ENCODE data around the gene ARAP3.

DNA sequence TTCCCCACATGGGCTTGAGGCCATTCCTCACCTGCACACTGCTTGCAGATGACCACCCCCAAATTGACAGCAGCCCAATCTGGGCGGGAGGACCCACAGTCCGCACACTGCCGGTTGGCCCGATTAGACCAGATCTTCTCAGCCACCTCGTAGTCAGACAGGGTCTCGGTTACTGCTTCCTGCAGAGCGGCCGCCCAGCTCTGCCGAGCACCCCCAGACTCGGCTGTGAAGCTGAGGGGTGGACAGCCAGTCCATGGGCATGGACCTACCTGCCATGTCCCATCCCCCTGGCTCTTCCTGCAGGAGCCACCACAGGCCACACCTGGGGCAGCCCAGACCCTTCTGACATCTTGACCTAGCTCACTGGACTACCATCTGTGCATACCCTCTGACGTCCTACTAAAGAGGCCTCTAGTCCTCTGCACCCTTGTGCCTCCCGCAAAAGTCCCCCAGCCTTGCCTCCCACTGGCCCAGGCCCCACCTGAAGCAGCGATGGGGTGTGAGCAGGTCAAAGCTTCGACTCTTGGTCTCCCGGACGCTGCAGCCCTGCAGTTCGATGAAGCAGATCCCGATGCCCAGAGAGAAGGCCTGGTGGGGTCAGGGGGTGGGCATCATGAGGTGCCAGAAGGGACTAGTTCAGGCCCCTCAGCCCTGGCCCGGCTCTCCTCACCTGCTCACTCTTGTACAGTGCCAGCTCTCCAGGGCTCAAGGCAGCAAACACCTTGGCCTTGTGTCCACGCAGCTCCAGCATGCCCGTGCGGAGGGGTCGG is 9.8 kb downstream of the ARAP3 start:
- TF ChIP-seq, protein P1, sequence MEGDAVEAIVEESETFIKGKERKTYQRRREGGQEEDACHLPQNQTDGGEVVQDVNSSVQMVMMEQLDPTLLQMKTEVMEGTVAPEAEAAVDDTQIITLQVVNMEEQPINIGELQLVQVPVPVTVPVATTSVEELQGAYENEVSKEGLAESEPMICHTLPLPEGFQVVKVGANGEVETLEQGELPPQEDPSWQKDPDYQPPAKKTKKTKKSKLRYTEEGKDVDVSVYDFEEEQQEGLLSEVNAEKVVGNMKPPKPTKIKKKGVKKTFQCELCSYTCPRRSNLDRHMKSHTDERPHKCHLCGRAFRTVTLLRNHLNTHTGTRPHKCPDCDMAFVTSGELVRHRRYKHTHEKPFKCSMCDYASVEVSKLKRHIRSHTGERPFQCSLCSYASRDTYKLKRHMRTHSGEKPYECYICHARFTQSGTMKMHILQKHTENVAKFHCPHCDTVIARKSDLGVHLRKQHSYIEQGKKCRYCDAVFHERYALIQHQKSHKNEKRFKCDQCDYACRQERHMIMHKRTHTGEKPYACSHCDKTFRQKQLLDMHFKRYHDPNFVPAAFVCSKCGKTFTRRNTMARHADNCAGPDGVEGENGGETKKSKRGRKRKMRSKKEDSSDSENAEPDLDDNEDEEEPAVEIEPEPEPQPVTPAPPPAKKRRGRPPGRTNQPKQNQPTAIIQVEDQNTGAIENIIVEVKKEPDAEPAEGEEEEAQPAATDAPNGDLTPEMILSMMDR (conservative IDR thresholded peaks at IDR 0.05) = no peak
- TF ChIP-seq ZFX (IDR thresholded peaks at IDR 0.05) = no peak

Data from C4-2B (cell line).